Uterus (tissue), 4 donors: ENCODE results near the gene NAA40. TPM values are rescaled to one million over a fixed set of nuclear protein-coding genes. Genes with fewer than 3 reads are reported as not detected.

Source experiments
- DNase-seq, 2 donors: peaks; one replicate each; pipeline ENCODE4 v3.0.0-alpha.2; 2019 to 2020
- H3K27ac ChIP-seq, 2 donors: fragments of 200-600 bp; sonication (generic); 1 replicate in 1 of 2; 2 replicates in 1 of 2; pipeline ENCODE4 v1.5.1; 2016 to 2018
- H3K27me3 ChIP-seq, 2 donors: fragments of 200-600 bp; sonication (generic); one replicate each; pipeline ENCODE4 v1.5.1; 2018 to 2019; ENCODE audit warnings: control low read depth in 1 of 2
- H3K36me3 ChIP-seq, 2 donors: fragments of 200-600 bp; sonication (generic); one replicate each; pipeline ENCODE4 v1.5.1; 2019; ENCODE audit warnings: control low read depth in 1 of 2
- H3K4me1 ChIP-seq, 2 donors: fragments of 200-600 bp; sonication (generic); one replicate each; pipeline ENCODE4 v1.5.1; 2018 to 2019; ENCODE audit warnings: control low read depth in 1 of 2
- H3K4me3 ChIP-seq, 2 donors: fragments of 200-600 bp; sonication (generic); 1 replicate in 1 of 2; 2 replicates in 1 of 2; pipeline ENCODE4 v1.5.1; 2018 to 2019; ENCODE audit warnings: mild to moderate bottlenecking in 1 of 2
- H3K9me3 ChIP-seq, 2 donors: fragments of 200-600 bp; sonication (generic); one replicate each; pipeline ENCODE4 v1.5.1; 2019; ENCODE audit warnings: control low read depth in 1 of 2
- POLR2A ChIP-seq, 2 donors: fragments of 450-650 bp; IDR thresholded peaks; one replicate each; pipeline ENCODE4 v1.6.1; 2016; ENCODE audit warnings: antibody characterized with exemption in 2 of 2, mild to moderate bottlenecking in 1 of 2, moderate library complexity in 1 of 2
- intact Hi-C: fragments of 100-400 bp; cut with DNase I; formaldehyde crosslinking; loops from one replicate; pipeline ENCODE4 v1.15.1; 2023; ENCODE audit warnings: low total_unique reads
- total RNA-seq, 4 donors: library from RNA; depleted of rRNA in 3 of 4; stranded (reverse); fragments of >200 nt in 3 of 4; gene quantifications; one replicate each; pipeline versions ENCODE4 v1.1.0 to v1.2.4, GENCODE V29; 2014 to 2023
- TF ChIP-seq, protein P1 (sequence below), 4 experiments: fragments of 200-600 bp in 2 of 4; fragments of 450-650 bp in 2 of 4; sonication (generic) in 2 of 4; IDR thresholded peaks; one replicate each; pipeline ENCODE4 v1.5.1; 2016 to 2019; ENCODE audit warnings: antibody characterized with exemption in 4 of 4, mild to moderate bottlenecking in 2 of 4, moderate library complexity in 1 of 4
- donor health status: DM: yes; HTN: yes; CAD: no.

The NAA40 gene
- total RNA-seq, 4 donors from 2014 or later = 2.1 to 17.8 (median 9.2) TPM

DNA sequence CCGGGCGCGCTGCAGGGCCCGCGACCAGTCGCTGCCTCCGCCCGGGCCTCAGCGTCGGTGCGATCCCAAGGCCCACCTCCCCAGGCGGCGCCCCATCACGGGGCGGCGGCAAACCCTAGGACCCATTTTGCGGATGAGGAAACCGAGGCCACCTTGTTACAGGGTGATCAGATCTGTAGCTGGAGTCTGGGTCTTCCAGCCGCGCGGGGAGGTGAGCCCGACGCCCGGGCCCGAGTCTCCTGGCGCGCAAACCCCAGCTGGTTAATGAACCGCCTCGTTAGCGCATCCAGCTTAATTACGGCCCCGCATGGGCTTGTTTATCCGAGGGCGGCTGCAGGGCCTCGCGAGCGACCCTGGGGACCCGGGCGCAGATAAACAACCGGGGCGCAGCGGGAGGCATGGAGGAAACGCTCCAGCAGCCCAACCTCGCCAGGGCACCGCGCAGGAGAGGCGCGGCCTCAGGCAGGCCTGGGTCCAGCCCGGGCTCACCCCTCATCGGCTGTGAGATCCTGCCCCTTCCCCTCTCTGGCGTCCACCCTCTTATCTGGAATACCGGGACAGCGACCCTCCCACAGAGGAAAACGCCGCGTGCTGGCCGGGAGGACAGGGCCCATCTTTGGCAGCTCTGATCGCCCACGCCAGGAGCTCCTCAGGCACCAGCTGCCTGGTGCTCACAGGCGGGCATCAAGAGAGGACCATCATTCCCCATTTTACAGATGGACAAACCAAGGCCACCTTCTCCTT, 62.1 kb downstream of the NAA40 start:
- Histone ChIP-seq H3K4me1 (peaks cover 0 to 19% of the 10 kb centered on the region in 2 donors), H3K27me3 (no peaks in the 10 kb centered on the region), H3K9me3 (no peaks in the 10 kb centered on the region), H3K36me3 (no peaks in the 10 kb centered on the region), H3K27ac (peak overlapping the region in 1 of 2 donors; percentile 19), H3K4me3 (peak overlapping the region in 1 of 2 donors; percentile 34)
- no peak for TF ChIP-seq POLR2A (IDR thresholded peaks at IDR 0.05)
- TF ChIP-seq, protein P1, sequence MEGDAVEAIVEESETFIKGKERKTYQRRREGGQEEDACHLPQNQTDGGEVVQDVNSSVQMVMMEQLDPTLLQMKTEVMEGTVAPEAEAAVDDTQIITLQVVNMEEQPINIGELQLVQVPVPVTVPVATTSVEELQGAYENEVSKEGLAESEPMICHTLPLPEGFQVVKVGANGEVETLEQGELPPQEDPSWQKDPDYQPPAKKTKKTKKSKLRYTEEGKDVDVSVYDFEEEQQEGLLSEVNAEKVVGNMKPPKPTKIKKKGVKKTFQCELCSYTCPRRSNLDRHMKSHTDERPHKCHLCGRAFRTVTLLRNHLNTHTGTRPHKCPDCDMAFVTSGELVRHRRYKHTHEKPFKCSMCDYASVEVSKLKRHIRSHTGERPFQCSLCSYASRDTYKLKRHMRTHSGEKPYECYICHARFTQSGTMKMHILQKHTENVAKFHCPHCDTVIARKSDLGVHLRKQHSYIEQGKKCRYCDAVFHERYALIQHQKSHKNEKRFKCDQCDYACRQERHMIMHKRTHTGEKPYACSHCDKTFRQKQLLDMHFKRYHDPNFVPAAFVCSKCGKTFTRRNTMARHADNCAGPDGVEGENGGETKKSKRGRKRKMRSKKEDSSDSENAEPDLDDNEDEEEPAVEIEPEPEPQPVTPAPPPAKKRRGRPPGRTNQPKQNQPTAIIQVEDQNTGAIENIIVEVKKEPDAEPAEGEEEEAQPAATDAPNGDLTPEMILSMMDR (IDR thresholded peaks at IDR 0.05) = no peak
- DNase-seq = no peak
- intact Hi-C loops = loop anchor here (5.0 kb wide), 1 partner anchor 151 kb away; no protein-coding TSS in a partner anchor

DNA sequence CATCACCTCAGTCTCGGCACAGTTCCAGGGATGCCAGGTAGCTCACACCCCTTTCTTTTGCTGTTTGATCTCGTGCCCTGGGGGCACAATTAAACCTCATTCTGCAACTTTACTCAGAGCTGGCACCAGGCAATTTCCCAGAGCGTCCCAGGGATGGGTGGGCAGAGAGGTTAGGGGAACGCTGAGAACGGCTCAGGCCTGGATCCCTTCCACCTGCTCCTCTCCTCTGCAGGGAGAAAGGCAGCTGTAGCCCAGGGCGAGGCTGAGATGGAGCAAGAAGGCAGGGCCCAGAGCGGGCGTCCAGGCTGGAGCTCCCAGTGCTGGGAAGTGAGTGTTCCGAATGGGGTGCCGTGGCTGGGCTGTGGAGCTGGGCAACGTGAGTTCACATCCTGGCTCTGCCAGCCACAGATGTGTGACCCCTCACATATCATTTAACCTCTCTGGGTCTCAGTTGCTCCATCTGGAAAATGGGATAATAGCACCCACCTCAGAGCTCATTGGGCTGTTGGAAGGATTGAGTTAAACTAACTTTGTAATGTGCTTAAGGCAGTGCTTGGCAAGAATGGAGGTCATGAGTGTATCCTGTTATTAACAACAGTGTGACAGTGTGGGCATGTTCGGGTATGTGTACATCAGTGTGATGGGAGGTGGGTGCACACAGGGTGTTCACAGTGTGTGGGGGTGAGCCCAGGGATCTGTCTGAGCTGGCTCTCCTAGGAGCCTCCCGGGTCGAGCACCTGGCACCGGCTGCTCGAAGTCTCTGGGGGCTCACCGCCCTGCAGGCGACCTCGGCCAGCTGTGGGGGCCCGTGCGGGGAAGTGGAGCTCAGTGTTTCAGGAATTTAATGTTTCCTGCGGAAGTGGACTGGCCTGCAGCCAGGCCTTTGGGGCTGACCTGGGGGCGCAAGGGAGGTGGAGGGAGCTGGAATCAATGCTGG, 63.0 kb downstream of the NAA40 start:
- H3K9me3 ChIP-seq = no peaks in the 10 kb centered on the region
- intact Hi-C loops = loop anchor here (5.0 kb wide), 1 partner anchor 151 kb away; no protein-coding TSS in a partner anchor
- H3K4me1 ChIP-seq = peaks cover 0 to 19% of the 10 kb centered on the region in 2 donors
- no peaks in the 10 kb centered on the region for H3K27me3 ChIP-seq
- DNase-seq = peak in 1 of 2 donors; percentile 49
- no peak overlapping the region for H3K4me3 ChIP-seq
- H3K36me3 ChIP-seq = no peaks in the 10 kb centered on the region
- TF ChIP-seq, protein P1 (IDR thresholded peaks at IDR 0.05) = no peak
- TF ChIP-seq POLR2A (IDR thresholded peaks at IDR 0.05) = no peak
- peak overlapping the region in 1 of 2 donors; percentile 5 for H3K27ac ChIP-seq

DNA sequence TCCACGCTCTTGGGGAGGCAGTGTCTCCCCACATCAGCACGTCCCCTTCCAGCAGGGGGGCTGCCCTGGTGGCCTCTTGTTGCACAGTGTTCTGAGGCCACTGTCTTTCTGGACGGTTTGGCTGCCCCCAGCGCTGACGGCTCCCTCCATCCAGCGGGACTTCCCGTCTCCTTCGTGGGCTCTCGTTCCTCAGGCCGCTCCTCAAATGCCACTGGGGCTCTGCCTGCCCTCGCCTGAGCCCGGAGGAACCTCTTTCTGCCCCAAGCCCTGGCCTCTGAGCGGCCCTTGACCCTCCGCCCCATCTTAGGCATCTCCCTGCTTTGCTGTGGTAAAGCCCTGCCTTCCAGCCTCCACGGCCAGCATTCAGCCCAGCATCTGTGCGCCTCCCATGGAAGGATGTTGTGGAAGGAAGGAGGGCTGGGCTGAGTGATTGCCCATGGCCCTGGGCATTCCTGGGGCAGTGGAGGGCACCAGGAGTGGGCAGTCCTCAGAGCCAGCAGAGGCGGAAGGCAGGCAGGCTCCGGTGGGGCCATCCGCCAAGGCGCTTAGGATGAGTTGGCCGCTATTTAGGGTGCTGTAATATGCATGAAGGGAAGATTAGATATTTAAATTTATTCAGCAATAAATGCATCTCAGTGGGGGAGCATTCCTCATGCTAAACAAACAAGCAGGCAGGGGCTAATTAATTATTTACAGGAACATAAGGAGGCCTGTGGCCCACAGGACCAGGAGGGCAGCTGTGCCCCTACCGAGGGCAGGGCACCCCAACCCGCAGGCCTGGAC, 65.2 kb downstream of the NAA40 start:
- Histone ChIP-seq H3K36me3 (no peaks in the 10 kb centered on the region), H3K27me3 (no peaks in the 10 kb centered on the region), H3K4me3 (no peak overlapping the region), H3K4me1 (peaks cover 0 to 20% of the 10 kb centered on the region in 2 donors), H3K9me3 (no peaks in the 10 kb centered on the region), H3K27ac (peak overlapping the region in 1 of 2 donors; percentile 9)
- intact Hi-C loops = loop anchor here (5.0 kb wide), 1 partner anchor 148 kb away; no protein-coding TSS in a partner anchor
- no peak for DNase-seq
- TF ChIP-seq, protein P1 (IDR thresholded peaks at IDR 0.05) = no peak
- no peak for TF ChIP-seq POLR2A (IDR thresholded peaks at IDR 0.05)

DNA sequence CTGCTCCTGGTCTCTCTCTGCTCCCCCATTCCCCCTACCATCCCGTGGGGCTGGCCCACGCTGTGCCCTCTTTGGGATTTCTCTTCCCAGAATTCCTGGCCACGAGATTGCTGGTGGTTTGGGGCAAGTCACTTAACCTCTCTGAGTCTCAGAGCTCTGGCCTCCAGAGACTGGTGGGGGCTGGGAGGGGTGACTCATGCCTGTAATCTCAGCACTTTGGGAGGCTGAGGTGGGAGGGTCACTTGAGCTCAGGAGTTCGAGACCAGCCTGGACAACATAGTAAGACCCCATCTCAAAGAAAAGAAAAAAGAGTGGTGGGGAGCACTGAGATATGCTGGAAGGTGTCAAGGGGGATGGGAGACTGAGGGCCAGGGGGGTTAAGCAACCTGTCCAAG, 65.8 kb downstream of the NAA40 start:
- no peaks in the 10 kb centered on the region for H3K36me3 ChIP-seq
- H3K27me3 ChIP-seq = no peaks in the 10 kb centered on the region
- no peaks in the 10 kb centered on the region for H3K9me3 ChIP-seq
- no peak overlapping the region for H3K27ac ChIP-seq
- intact Hi-C loops = loop anchor here (5.0 kb wide), 1 partner anchor 148 kb away; no protein-coding TSS in a partner anchor
- H3K4me1 ChIP-seq = peaks cover 0 to 17% of the 10 kb centered on the region in 2 donors
- H3K4me3 ChIP-seq = no peak overlapping the region
- TF ChIP-seq, protein P1 (IDR thresholded peaks at IDR 0.05) = no peak
- no peak for TF ChIP-seq POLR2A (IDR thresholded peaks at IDR 0.05)
- DNase-seq = no peak
